Fibroblast of mammary gland (primary cell): ENCODE measurements around the gene SUSD5.
"Not testable (repeated sequence)": the region's sequence is repeated elsewhere in the genome, so short reads cannot be mapped to it uniquely, and the experiment has no call there.

Experiments used
- DNase-seq: peaks from one replicate; pipeline ENCODE4 v3.0.0-alpha.2; 2010; ENCODE audit warnings: low read depth
- H3K4me3 ChIP-seq: 2 replicates; pipeline ENCODE4 v1.5.1; 2011; ENCODE audit warnings: low read depth, mild to moderate bottlenecking, low read length, moderate library complexity; ENCODE audit not compliant: control insufficient read depth
- CTCF ChIP-seq: conservative IDR thresholded peaks from 2 replicates; pipeline ENCODE4 v1.5.1; 2011; ENCODE audit warnings: low read depth, low read length, inconsistent platforms; ENCODE audit not compliant: control insufficient read depth, insufficient read depth

The SUSD5 gene

GRCh38 chr3:33201195-33201594 lies 17.4 kb downstream of the SUSD5 start:
- H3K4me3 ChIP-seq: no peak overlapping the region
- no peak for TF ChIP-seq CTCF
- DNase-seq: no peak

GRCh38 chr3:33196538-33196937 lies 22.1 kb downstream of the SUSD5 start:
- DNase-seq: no peak
- no peak for TF ChIP-seq CTCF
- H3K4me3 ChIP-seq: no peak overlapping the region

- H3K4me3 ChIP-seq: no peak overlapping the region
- TF ChIP-seq CTCF: no peak
- no peak for DNase-seq
Observed at GRCh38 chr3:33194303-33194702, 24.3 kb downstream of the SUSD5 start.

- TF ChIP-seq CTCF: no peak
- no peak overlapping the region for H3K4me3 ChIP-seq
- DNase-seq: peak; percentile 18
Observed at GRCh38 chr3:33187368-33187634, 31.3 kb downstream of the SUSD5 start.

- H3K4me3 ChIP-seq: no peak overlapping the region
- DNase-seq: peak; percentile 11
- TF ChIP-seq CTCF: no peak
Observed at GRCh38 chr3:33186524-33187367, 31.9 kb downstream of the SUSD5 start.

- no peak for TF ChIP-seq CTCF
- H3K4me3 ChIP-seq: no peak overlapping the region
- no peak for DNase-seq
Observed at GRCh38 chr3:33184863-33185262, 33.7 kb downstream of the SUSD5 start.

GRCh38 chr3:33181641-33182040 lies 37.0 kb downstream of the SUSD5 start:
- H3K4me3 ChIP-seq, DNase-seq: not testable (repeated sequence)
